Activated naive CD8-positive, alpha-beta T cell treated with anti-CD3 and anti-CD28 coated beads, Interleukin-2, amount 50 U/mL, for 24 hours (primary cell): Measurements from ENCODE around the gene UGT1A1.

Experiments used
- ATAC-seq: fragments of 150-1000 bp; cut with Tn5 transposase; one replicate; pipeline ENCODE4 v1.10.0; 2021
- DNase-seq: peaks from one replicate; pipeline ENCODE4 v3.0.0; 2021
- H3K27ac Mint-ChIP-seq: one replicate; pipeline ENCODE4 v1.8.0; 2021; ENCODE audit warnings: mild to moderate bottlenecking, mixed read lengths
- H3K27me3 Mint-ChIP-seq: one replicate; pipeline ENCODE4 v1.8.0; 2021; ENCODE audit warnings: mixed read lengths
- H3K36me3 Mint-ChIP-seq: one replicate; pipeline ENCODE4 v1.8.0; 2021; ENCODE audit warnings: low read depth, mixed read lengths
- H3K4me1 Mint-ChIP-seq: one replicate; pipeline ENCODE4 v1.8.0; 2021; ENCODE audit warnings: mixed read lengths
- H3K4me3 Mint-ChIP-seq: one replicate; pipeline ENCODE4 v1.8.0; 2021; ENCODE audit warnings: mild to moderate bottlenecking, moderate library complexity, mixed read lengths
- H3K9me3 Mint-ChIP-seq: one replicate; pipeline ENCODE4 v1.8.0; 2021; ENCODE audit warnings: mixed read lengths

UGT1A1 gene

GRCh38 chr2:233798335-233799086 is 38.4 kb downstream of the UGT1A1 start:
- ATAC-seq (no peak), DNase-seq (no peak)
- peaks cover 6% of the 10 kb centered on the region for H3K9me3 Mint-ChIP-seq
- peaks cover 10% of the 10 kb centered on the region for H3K27me3 Mint-ChIP-seq
- no peak overlapping the region for H3K27ac Mint-ChIP-seq
- H3K4me3 Mint-ChIP-seq = no peak overlapping the region
- no peaks in the 10 kb centered on the region for H3K36me3 Mint-ChIP-seq
- H3K4me1 Mint-ChIP-seq = no peaks in the 10 kb centered on the region

GRCh38 chr2:233799087-233799665 is 39.1 kb downstream of the UGT1A1 start:
- Mint-ChIP-seq H3K27me3 (peaks cover 12% of the 10 kb centered on the region), H3K4me1 (no peaks in the 10 kb centered on the region), H3K27ac (no peak overlapping the region), H3K36me3 (no peaks in the 10 kb centered on the region), H3K4me3 (no peak overlapping the region), H3K9me3 (peaks cover 6% of the 10 kb centered on the region)
- ATAC-seq (no peak), DNase-seq (no peak)

GRCh38 chr2:233799716-233800115 is 39.6 kb downstream of the UGT1A1 start:
- Mint-ChIP-seq H3K9me3 (peaks cover 6% of the 10 kb centered on the region), H3K27ac (no peak overlapping the region), H3K36me3 (no peaks in the 10 kb centered on the region), H3K27me3 (peaks cover 13% of the 10 kb centered on the region), H3K4me3 (no peak overlapping the region), H3K4me1 (no peaks in the 10 kb centered on the region)
- ATAC-seq (no peak), DNase-seq (no peak)

- Mint-ChIP-seq H3K4me3 (no peak overlapping the region), H3K27me3 (peaks cover 17% of the 10 kb centered on the region), H3K4me1 (no peaks in the 10 kb centered on the region), H3K9me3 (peaks cover 6% of the 10 kb centered on the region), H3K36me3 (no peaks in the 10 kb centered on the region), H3K27ac (no peak overlapping the region)
- DNase-seq = no peak
- no peak for ATAC-seq
Observed at GRCh38 chr2:233800208-233800607, 40.1 kb downstream of the UGT1A1 start.

GRCh38 chr2:233801357-233802131 is 41.5 kb downstream of the UGT1A1 start:
- Mint-ChIP-seq H3K27me3 (peaks cover 17% of the 10 kb centered on the region), H3K4me3 (no peak overlapping the region), H3K9me3 (peaks cover 6% of the 10 kb centered on the region), H3K36me3 (no peaks in the 10 kb centered on the region), H3K4me1 (no peaks in the 10 kb centered on the region), H3K27ac (no peak overlapping the region)
- DNase-seq (peak; percentile 12), ATAC-seq (peak; percentile 68)

- Mint-ChIP-seq H3K4me1 (no peaks in the 10 kb centered on the region), H3K9me3 (peaks cover 6% of the 10 kb centered on the region), H3K27me3 (peaks cover 17% of the 10 kb centered on the region), H3K36me3 (no peaks in the 10 kb centered on the region), H3K4me3 (no peak overlapping the region), H3K27ac (no peak overlapping the region)
- ATAC-seq = no peak
- DNase-seq = no peak
Observed at GRCh38 chr2:233802132-233802815, 42.2 kb downstream of the UGT1A1 start.

GRCh38 chr2:233803292-233803911 is 43.3 kb downstream of the UGT1A1 start:
- no peaks in the 10 kb centered on the region for H3K36me3 Mint-ChIP-seq
- H3K27ac Mint-ChIP-seq = no peak overlapping the region
- DNase-seq (no peak), ATAC-seq (no peak)
- H3K4me3 Mint-ChIP-seq = no peak overlapping the region
- peaks cover 6% of the 10 kb centered on the region for H3K9me3 Mint-ChIP-seq
- H3K4me1 Mint-ChIP-seq = no peaks in the 10 kb centered on the region
- peaks cover 17% of the 10 kb centered on the region for H3K27me3 Mint-ChIP-seq

- peaks cover 6% of the 10 kb centered on the region for H3K9me3 Mint-ChIP-seq
- no peak overlapping the region for H3K27ac Mint-ChIP-seq
- no peak for DNase-seq
- no peak overlapping the region for H3K4me3 Mint-ChIP-seq
- peaks cover 17% of the 10 kb centered on the region for H3K27me3 Mint-ChIP-seq
- ATAC-seq = no peak
- H3K36me3 Mint-ChIP-seq = no peaks in the 10 kb centered on the region
- H3K4me1 Mint-ChIP-seq = no peaks in the 10 kb centered on the region
Observed at GRCh38 chr2:233803994-233804393, 43.9 kb downstream of the UGT1A1 start.

- H3K9me3 Mint-ChIP-seq = no peaks in the 10 kb centered on the region
- H3K4me1 Mint-ChIP-seq = no peaks in the 10 kb centered on the region
- no peaks in the 10 kb centered on the region for H3K36me3 Mint-ChIP-seq
- H3K27me3 Mint-ChIP-seq = peaks cover 24% of the 10 kb centered on the region
- no peak overlapping the region for H3K4me3 Mint-ChIP-seq
- H3K27ac Mint-ChIP-seq = no peak overlapping the region
- no peak for DNase-seq
- no peak for ATAC-seq
Observed at GRCh38 chr2:233807215-233807865, 47.3 kb downstream of the UGT1A1 start.

- H3K4me3 Mint-ChIP-seq = no peak overlapping the region
- H3K36me3 Mint-ChIP-seq = no peaks in the 10 kb centered on the region
- H3K27me3 Mint-ChIP-seq = peaks cover 15% of the 10 kb centered on the region
- DNase-seq = no peak
- H3K27ac Mint-ChIP-seq = no peak overlapping the region
- no peaks in the 10 kb centered on the region for H3K9me3 Mint-ChIP-seq
- no peaks in the 10 kb centered on the region for H3K4me1 Mint-ChIP-seq
- ATAC-seq = no peak
Observed at GRCh38 chr2:233807966-233808935, 48.2 kb downstream of the UGT1A1 start.

GRCh38 chr2:233810385-233810784 is 50.3 kb downstream of the UGT1A1 start:
- Mint-ChIP-seq H3K4me3 (no peak overlapping the region), H3K9me3 (no peaks in the 10 kb centered on the region), H3K27me3 (peaks cover 7% of the 10 kb centered on the region), H3K4me1 (no peaks in the 10 kb centered on the region), H3K36me3 (no peaks in the 10 kb centered on the region), H3K27ac (no peak overlapping the region)
- ATAC-seq = no peak
- DNase-seq = no peak

- no peaks in the 10 kb centered on the region for H3K9me3 Mint-ChIP-seq
- peaks cover 7% of the 10 kb centered on the region for H3K27me3 Mint-ChIP-seq
- H3K4me1 Mint-ChIP-seq = no peaks in the 10 kb centered on the region
- DNase-seq (no peak), ATAC-seq (no peak)
- H3K36me3 Mint-ChIP-seq = no peaks in the 10 kb centered on the region
- no peak overlapping the region for H3K27ac Mint-ChIP-seq
- H3K4me3 Mint-ChIP-seq = no peak overlapping the region
Observed at GRCh38 chr2:233811087-233811486, 51.0 kb downstream of the UGT1A1 start.

- Mint-ChIP-seq H3K4me3 (no peak overlapping the region), H3K36me3 (no peaks in the 10 kb centered on the region), H3K27me3 (peaks cover 7% of the 10 kb centered on the region), H3K9me3 (no peaks in the 10 kb centered on the region), H3K27ac (no peak overlapping the region), H3K4me1 (no peaks in the 10 kb centered on the region)
- DNase-seq = no peak
- no peak for ATAC-seq
Observed at GRCh38 chr2:233811732-233812131, 51.7 kb downstream of the UGT1A1 start.
